ENCODE results near the gene RNU1-4.
"Not testable (repeated sequence)": the region's sequence is repeated elsewhere in the genome, so short reads cannot be mapped to it uniquely, and the experiment has no call there.

RNU1-4 gene

GRCh38 chr1:16718099-16718907 lies 22.0 kb upstream of the RNU1-4 start:
- Histone ChIP-seq H3K23ac (ENCODE audit: low read depth, low read length, poor library complexity) (peak overlapping the region; percentile 98), H2AK5ac (ENCODE audit: low read depth, low read length) (peak overlapping the region; percentile 100), H3K18ac (ENCODE audit: low read length) (peak overlapping the region; percentile 94), H2BK120ac (ENCODE audit: low read depth, low read length) (peak overlapping the region; percentile 74), H3K4ac (ENCODE audit: low read length) (peak overlapping the region; percentile 72), H2BK15ac (ENCODE audit: low read length) (peak overlapping the region; percentile 56), H3K14ac (ENCODE audit: low read length) (peak overlapping the region; percentile 97), H3K4me3 (ENCODE audit: low read length in 2 of 2) (peak overlapping the region in 1 of 2 donors; percentile 15), H3K27me3 (ENCODE audit: control insufficient read depth in 3 of 3, insufficient read depth in 3 of 3, low read depth in 1 of 3, low read length in 3 of 3) (peaks cover 0 to 12% (median 0%) of the 10 kb centered on the region in 3 experiments), H3K9ac (ENCODE audit: low read depth, low read length, poor library complexity) (peak overlapping the region; percentile 53), H2BK5ac (ENCODE audit: low read length) (peak overlapping the region; percentile 87), H2BK12ac (ENCODE audit: low read length) (peak overlapping the region; percentile 91)
- H4K8ac ChIP-seq (ENCODE audit: low read depth, low read length); H2AFZ ChIP-seq (ENCODE audit: low read length); H3K4me2 ChIP-seq (ENCODE audit: insufficient read depth, low read length, poor library complexity, severe bottlenecking); H4K91ac ChIP-seq (ENCODE audit: low read depth, low read length, poor library complexity); H3K79me1 ChIP-seq (ENCODE audit: low read depth, low read length); H3K9me3 ChIP-seq (replicated peaks in 1 of 2; ENCODE audit: control insufficient read depth in 2 of 2, insufficient read depth in 1 of 2, low read depth in 1 of 2, low read length in 2 of 2); DNase-seq (ENCODE audit: low spot score); H3K4me1 ChIP-seq (ENCODE audit: control insufficient read depth in 2 of 2, insufficient read depth in 1 of 2, low read depth in 1 of 2, low read length in 2 of 2); H3K27ac ChIP-seq (replicated peaks; ENCODE audit: low read length); H3K36me3 ChIP-seq (replicated peaks in 1 of 2; ENCODE audit: control insufficient read depth in 2 of 2, insufficient read depth in 2 of 2, low read length in 2 of 2): not testable (repeated sequence)
- whole genome bisulfite sequencing, 2 donors (ENCODE audit: extremely low coverage in 2 of 2, insufficient read length in 2 of 2, insufficient replicate concordance in 1 of 2), result no CpG with 5 or more reads among the region's 14 CpGs

- H2BK15ac ChIP-seq (ENCODE audit: low read length), result peak overlapping the region; percentile 56
- no peaks in the 10 kb centered on the region for H3K9me3 ChIP-seq (replicated peaks in 1 of 2; ENCODE audit: control insufficient read depth in 2 of 2, insufficient read depth in 1 of 2, low read depth in 1 of 2, low read length in 2 of 2)
- no CpG with 5 or more reads among the region's 8 CpGs for WGBS, 2 donors (ENCODE audit: extremely low coverage in 2 of 2, insufficient read length in 2 of 2, insufficient replicate concordance in 1 of 2)
- peaks cover 0 to 17% (median 0%) of the 10 kb centered on the region in 3 experiments for H3K27me3 ChIP-seq (ENCODE audit: control insufficient read depth in 3 of 3, insufficient read depth in 3 of 3, low read depth in 1 of 3, low read length in 3 of 3)
- peak overlapping the region; percentile 100 for H2AK5ac ChIP-seq (ENCODE audit: low read depth, low read length)
- DNase-seq (ENCODE audit: low spot score), result no peak
- no peak overlapping the region for H3K27ac ChIP-seq (replicated peaks; ENCODE audit: low read length)
- H4K8ac ChIP-seq (ENCODE audit: low read depth, low read length), result no peak overlapping the region
- H3K4me3 ChIP-seq (ENCODE audit: low read length in 2 of 2), result peak overlapping the region in 1 of 2 donors; percentile 15
- H3K4me1 ChIP-seq (ENCODE audit: control insufficient read depth in 2 of 2, insufficient read depth in 1 of 2, low read depth in 1 of 2, low read length in 2 of 2), result peaks cover 0 to 5% of the 10 kb centered on the region in 2 donors
- peak overlapping the region; percentile 87 for H2BK5ac ChIP-seq (ENCODE audit: low read length)
- peak overlapping the region; percentile 91 for H2BK12ac ChIP-seq (ENCODE audit: low read length)
- H4K91ac ChIP-seq (ENCODE audit: low read depth, low read length, poor library complexity), result no peak overlapping the region
- peak overlapping the region; percentile 72 for H3K4ac ChIP-seq (ENCODE audit: low read length)
- H2AFZ ChIP-seq (ENCODE audit: low read length), result no peak overlapping the region
- no peaks in the 10 kb centered on the region for H3K36me3 ChIP-seq (replicated peaks in 1 of 2; ENCODE audit: control insufficient read depth in 2 of 2, insufficient read depth in 2 of 2, low read length in 2 of 2)
- H3K79me1 ChIP-seq (ENCODE audit: low read depth, low read length), result no peaks in the 10 kb centered on the region
- peak overlapping the region; percentile 94 for H3K18ac ChIP-seq (ENCODE audit: low read length)
- H3K4me2 ChIP-seq (ENCODE audit: insufficient read depth, low read length, poor library complexity, severe bottlenecking), result no peak overlapping the region
- H3K9ac ChIP-seq (ENCODE audit: low read depth, low read length, poor library complexity), result no peak overlapping the region
- H2BK120ac ChIP-seq (ENCODE audit: low read depth, low read length), result peak overlapping the region; percentile 74
- H3K14ac ChIP-seq (ENCODE audit: low read length), result peak overlapping the region; percentile 97
- peak overlapping the region; percentile 98 for H3K23ac ChIP-seq (ENCODE audit: low read depth, low read length, poor library complexity)
These were observed 21.3 kb upstream of the RNU1-4 start for GRCh38 chr1:16718908-16719533.

DNA sequence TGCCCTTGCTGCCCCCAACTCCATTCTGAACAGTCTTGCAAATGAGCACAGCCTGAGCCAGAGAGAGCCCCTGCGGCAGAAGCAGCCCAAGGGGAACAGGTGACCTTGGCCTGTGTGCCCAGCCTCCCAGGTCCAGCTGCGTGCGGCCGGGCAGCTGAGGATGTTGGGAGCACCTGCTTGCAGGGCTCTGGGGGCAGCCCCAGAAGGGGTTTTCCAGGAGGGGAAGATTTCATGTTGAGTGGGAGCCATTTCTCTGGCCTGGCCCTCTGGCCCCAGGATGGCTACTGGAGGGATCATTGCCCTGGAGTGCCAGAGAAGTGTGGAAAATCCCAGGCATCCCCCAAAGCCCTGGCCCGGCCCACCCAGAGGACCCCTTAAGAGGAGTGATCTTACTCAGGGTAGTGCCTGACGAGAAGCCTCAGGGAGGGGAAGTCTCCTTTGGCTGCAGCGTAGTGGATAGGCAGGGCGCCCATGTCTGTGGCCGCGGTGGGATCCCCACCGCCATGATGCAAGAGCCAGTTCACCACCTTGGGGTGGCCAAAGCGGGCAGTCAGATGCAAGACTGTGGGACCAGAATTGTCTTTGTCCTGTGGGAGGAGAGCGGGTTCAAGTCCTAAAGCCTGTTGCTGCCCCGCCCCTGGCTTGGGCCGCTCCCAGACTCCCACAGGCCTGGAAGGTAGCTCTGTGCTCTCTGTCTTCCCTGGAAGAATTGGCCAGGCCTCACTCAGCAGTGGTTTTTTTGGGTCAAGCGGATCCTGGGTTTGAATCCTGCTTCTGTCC lies 20.6 kb upstream of the RNU1-4 start:
- Histone ChIP-seq H2AK5ac (ENCODE audit: low read depth, low read length) (peak overlapping the region; percentile 100), H3K4me2 (ENCODE audit: insufficient read depth, low read length, poor library complexity, severe bottlenecking) (no peak overlapping the region), H2AFZ (ENCODE audit: low read length) (no peak overlapping the region), H3K4me1 (ENCODE audit: control insufficient read depth in 2 of 2, insufficient read depth in 1 of 2, low read depth in 1 of 2, low read length in 2 of 2) (peaks cover 0 to 5% of the 10 kb centered on the region in 2 donors), H3K27me3 (ENCODE audit: control insufficient read depth in 3 of 3, insufficient read depth in 3 of 3, low read depth in 1 of 3, low read length in 3 of 3) (peaks cover 0 to 18% (median 0%) of the 10 kb centered on the region in 3 experiments), H3K9me3 (replicated peaks in 1 of 2; ENCODE audit: control insufficient read depth in 2 of 2, insufficient read depth in 1 of 2, low read depth in 1 of 2, low read length in 2 of 2) (no peaks in the 10 kb centered on the region), H3K4ac (ENCODE audit: low read length) (peak overlapping the region; percentile 40), H2BK120ac (ENCODE audit: low read depth, low read length) (peak overlapping the region; percentile 37), H2BK5ac (ENCODE audit: low read length) (peak overlapping the region; percentile 13), H3K18ac (ENCODE audit: low read length) (peak overlapping the region; percentile 80), H3K23ac (ENCODE audit: low read depth, low read length, poor library complexity) (peak overlapping the region; percentile 30), H3K4me3 (ENCODE audit: low read length in 2 of 2) (no peak overlapping the region), H3K79me1 (ENCODE audit: low read depth, low read length) (no peaks in the 10 kb centered on the region), H2BK15ac (ENCODE audit: low read length) (peak overlapping the region; percentile 56), H3K36me3 (replicated peaks in 1 of 2; ENCODE audit: control insufficient read depth in 2 of 2, insufficient read depth in 2 of 2, low read length in 2 of 2) (no peaks in the 10 kb centered on the region), H4K91ac (ENCODE audit: low read depth, low read length, poor library complexity) (peak overlapping the region; percentile 30), H2BK12ac (ENCODE audit: low read length) (peak overlapping the region; percentile 48), H4K8ac (ENCODE audit: low read depth, low read length) (no peak overlapping the region), H3K9ac (ENCODE audit: low read depth, low read length, poor library complexity) (no peak overlapping the region), H3K14ac (ENCODE audit: low read length) (peak overlapping the region; percentile 66), H3K27ac (replicated peaks; ENCODE audit: low read length) (no peak overlapping the region)
- no peak for DNase-seq (ENCODE audit: low spot score)
- no CpG with 5 or more reads among the region's 16 CpGs for WGBS, 2 donors (ENCODE audit: extremely low coverage in 2 of 2, insufficient read length in 2 of 2, insufficient replicate concordance in 1 of 2)

Data from neuronal stem cell (in vitro differentiated cells).